ENCODE data around the gene GABARAPL2. TPM values are rescaled to one million over a fixed set of nuclear protein-coding genes. Genes with fewer than 3 reads are reported as not detected.
A peak's percentile ranks its signal among the peaks of the same experiment; 100 is the strongest.

Gene GABARAPL2
- total RNA-seq, 1 donor from 2014 or later, result 87.0 TPM

- peaks cover 5% of the 10 kb centered on the region for H3K36me3 Mint-ChIP-seq (ENCODE audit: low read depth)
- H3K4me1 Mint-ChIP-seq, result no peaks in the 10 kb centered on the region
- H3K27me3 Mint-ChIP-seq (ENCODE audit: low read depth), result no peaks in the 10 kb centered on the region
- no peak for DNase-seq (ENCODE audit: low read depth, low spot score)
- TF ChIP-seq, protein P1, sequence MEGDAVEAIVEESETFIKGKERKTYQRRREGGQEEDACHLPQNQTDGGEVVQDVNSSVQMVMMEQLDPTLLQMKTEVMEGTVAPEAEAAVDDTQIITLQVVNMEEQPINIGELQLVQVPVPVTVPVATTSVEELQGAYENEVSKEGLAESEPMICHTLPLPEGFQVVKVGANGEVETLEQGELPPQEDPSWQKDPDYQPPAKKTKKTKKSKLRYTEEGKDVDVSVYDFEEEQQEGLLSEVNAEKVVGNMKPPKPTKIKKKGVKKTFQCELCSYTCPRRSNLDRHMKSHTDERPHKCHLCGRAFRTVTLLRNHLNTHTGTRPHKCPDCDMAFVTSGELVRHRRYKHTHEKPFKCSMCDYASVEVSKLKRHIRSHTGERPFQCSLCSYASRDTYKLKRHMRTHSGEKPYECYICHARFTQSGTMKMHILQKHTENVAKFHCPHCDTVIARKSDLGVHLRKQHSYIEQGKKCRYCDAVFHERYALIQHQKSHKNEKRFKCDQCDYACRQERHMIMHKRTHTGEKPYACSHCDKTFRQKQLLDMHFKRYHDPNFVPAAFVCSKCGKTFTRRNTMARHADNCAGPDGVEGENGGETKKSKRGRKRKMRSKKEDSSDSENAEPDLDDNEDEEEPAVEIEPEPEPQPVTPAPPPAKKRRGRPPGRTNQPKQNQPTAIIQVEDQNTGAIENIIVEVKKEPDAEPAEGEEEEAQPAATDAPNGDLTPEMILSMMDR (conservative IDR thresholded peaks at IDR 0.05), result no peak
- H3K27ac Mint-ChIP-seq (ENCODE audit: unreplicated experiment), result no peak overlapping the region
- no peak overlapping the region for H3K4me3 Mint-ChIP-seq
- H3K9me3 Mint-ChIP-seq, result no peaks in the 10 kb centered on the region
Observed at GRCh38 chr16:75578212-75578611, 12.0 kb downstream of the GABARAPL2 start.

DNA sequence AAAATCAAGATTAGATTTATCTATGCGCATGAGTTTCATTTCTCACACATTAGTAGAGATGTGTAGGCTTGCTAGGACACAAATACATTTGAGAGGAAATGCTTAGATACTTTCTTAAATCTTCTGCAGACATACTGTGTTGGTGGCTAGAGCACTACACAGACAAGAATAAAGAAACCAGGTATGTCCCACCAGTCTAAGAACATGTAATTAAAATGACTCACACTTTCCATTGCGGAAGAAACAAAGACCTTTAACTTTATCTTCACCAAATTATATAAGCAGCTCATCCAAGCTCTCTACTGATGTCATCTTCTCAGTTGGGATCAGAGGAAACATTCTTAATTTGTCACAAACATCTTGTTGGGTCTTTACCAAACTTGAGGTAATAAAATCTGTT, 12.5 kb downstream of the GABARAPL2 start:
- peaks cover 5% of the 10 kb centered on the region for H3K36me3 Mint-ChIP-seq (ENCODE audit: low read depth)
- no peak for DNase-seq (ENCODE audit: low read depth, low spot score)
- H3K4me1 Mint-ChIP-seq, result no peaks in the 10 kb centered on the region
- no peaks in the 10 kb centered on the region for H3K27me3 Mint-ChIP-seq (ENCODE audit: low read depth)
- no peaks in the 10 kb centered on the region for H3K9me3 Mint-ChIP-seq
- H3K27ac Mint-ChIP-seq (ENCODE audit: unreplicated experiment), result no peak overlapping the region
- no peak overlapping the region for H3K4me3 Mint-ChIP-seq
- TF ChIP-seq, protein P1 (conservative IDR thresholded peaks at IDR 0.05), result no peak

DNA sequence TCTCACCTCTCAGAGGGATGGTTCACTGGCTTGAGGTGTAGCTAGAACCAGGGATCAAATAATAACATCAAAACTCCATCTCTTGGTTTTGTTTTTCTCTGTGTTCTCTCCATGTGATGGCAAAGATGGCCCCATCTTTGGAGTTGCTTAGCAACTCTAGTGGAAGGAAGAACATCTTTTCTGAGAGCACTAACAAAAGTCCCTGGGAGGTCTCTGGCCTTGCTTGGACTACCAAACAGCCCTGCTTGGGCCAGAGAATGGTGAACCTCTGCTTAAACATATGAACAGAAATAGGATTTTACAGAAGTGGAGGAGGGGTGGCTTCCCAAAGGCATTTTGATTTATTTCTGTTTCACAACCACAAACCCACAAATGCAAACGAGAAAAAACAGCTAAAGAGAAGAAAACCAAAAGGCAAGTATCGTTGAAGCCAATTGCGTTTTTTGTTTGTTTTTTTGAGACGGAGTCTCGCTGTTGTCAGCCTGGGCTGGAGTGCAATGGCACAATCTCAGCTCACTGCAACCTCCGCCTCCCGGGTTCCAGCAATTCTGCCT, 13.2 kb downstream of the GABARAPL2 start:
- H3K36me3 Mint-ChIP-seq (ENCODE audit: low read depth), result peaks cover 5% of the 10 kb centered on the region
- H3K4me1 Mint-ChIP-seq, result no peaks in the 10 kb centered on the region
- TF ChIP-seq, protein P1 (conservative IDR thresholded peaks at IDR 0.05), result no peak
- no peak overlapping the region for H3K4me3 Mint-ChIP-seq
- no peaks in the 10 kb centered on the region for H3K9me3 Mint-ChIP-seq
- H3K27me3 Mint-ChIP-seq (ENCODE audit: low read depth), result no peaks in the 10 kb centered on the region
- no peak for DNase-seq (ENCODE audit: low read depth, low spot score)
- no peak overlapping the region for H3K27ac Mint-ChIP-seq (ENCODE audit: unreplicated experiment)

DNA sequence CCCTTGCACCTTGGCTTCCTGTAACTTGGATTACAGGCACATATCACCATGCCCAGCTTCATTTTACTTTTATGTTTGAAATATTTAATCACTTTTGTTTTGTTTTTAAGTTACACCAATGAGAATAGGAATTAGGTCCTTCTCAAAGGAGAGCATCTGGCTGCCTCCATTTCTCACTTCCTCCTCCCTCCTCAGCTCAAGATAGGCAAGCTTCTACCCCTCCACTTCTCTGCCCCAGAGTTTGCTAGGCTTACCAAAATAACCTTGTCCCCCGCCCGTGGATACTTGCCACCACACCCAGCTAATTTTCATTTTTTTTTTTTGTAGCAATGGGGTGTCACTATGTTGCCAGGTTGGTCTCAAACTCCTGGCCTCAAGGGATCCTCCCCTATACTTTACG, 17.9 kb downstream of the GABARAPL2 start:
- no peak for DNase-seq (ENCODE audit: low read depth, low spot score)
- Mint-ChIP-seq H3K27me3 (ENCODE audit: low read depth) (no peaks in the 10 kb centered on the region), H3K27ac (ENCODE audit: unreplicated experiment) (peak overlapping the region; percentile 32), H3K36me3 (ENCODE audit: low read depth) (peaks cover 3% of the 10 kb centered on the region), H3K9me3 (no peaks in the 10 kb centered on the region), H3K4me3 (no peak overlapping the region), H3K4me1 (peaks cover 6% of the 10 kb centered on the region)
- TF ChIP-seq, protein P1 (conservative IDR thresholded peaks at IDR 0.05), result no peak

DNA sequence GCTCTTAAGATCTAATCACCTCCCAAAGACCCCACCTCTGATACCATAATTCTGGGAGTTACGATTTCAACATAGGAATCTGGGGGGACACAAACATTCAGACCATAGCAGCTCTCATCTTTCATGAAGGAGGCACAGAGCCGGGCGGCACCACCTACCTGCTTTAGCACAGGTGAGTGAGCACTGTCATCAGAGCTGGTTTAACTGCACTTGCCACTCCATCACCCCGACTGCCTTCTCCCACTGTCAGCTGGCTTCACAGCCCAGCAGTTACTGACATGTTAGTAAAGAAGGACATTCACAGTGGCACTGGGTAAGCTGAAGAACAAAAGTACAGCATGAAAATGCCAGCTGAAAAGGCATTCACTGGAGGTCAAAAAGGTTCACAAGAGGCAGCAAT, 22.5 kb downstream of the GABARAPL2 start:
- no peak overlapping the region for H3K4me3 Mint-ChIP-seq
- peaks cover 15% of the 10 kb centered on the region for H3K4me1 Mint-ChIP-seq
- peaks cover 4% of the 10 kb centered on the region for H3K36me3 Mint-ChIP-seq (ENCODE audit: low read depth)
- H3K27ac Mint-ChIP-seq (ENCODE audit: unreplicated experiment), result no peak overlapping the region
- no peaks in the 10 kb centered on the region for H3K27me3 Mint-ChIP-seq (ENCODE audit: low read depth)
- DNase-seq (ENCODE audit: low read depth, low spot score), result no peak
- H3K9me3 Mint-ChIP-seq, result no peaks in the 10 kb centered on the region
- TF ChIP-seq, protein P1 (conservative IDR thresholded peaks at IDR 0.05), result no peak
